Caco-2 (cell line): ENCODE results near the gene TAP2. TPM values are rescaled to one million over a fixed set of nuclear protein-coding genes. Genes with fewer than 3 reads are reported as not detected.

Experiments
- BruUV-seq: library from RNA; stranded (reverse); fragments of 400-500 nt; replicated peaks from 2 replicates; lab custom pipeline; 2021; lab: Mats Ljungman, UMichigan
- CTCF ChIA-PET: fragments of 300-600 bp; sonication (Branson Sonifier 250); formaldehyde crosslinking; loops from one replicate; lab custom pipeline; 2022; ENCODE audit warnings: antibody characterized with exemption; lab: Charles Lee
- POLR2A ChIA-PET: fragments of 300-600 bp; sonication (Branson Sonifier 250); formaldehyde crosslinking; loops from one replicate; lab custom pipeline; 2022; ENCODE audit warnings: antibody characterized with exemption; lab: Charles Lee
- DNase-seq, 2 experiments: peaks; one replicate each; pipeline versions ENCODE4 v3.0.0 to v3.0.0-alpha.2; 2020 to 2022
- H3K27me3 ChIP-seq: replicated peaks from 2 replicates; pipeline ENCODE4 v1.6.0; 2011; ENCODE audit warnings: low read length; ENCODE audit not compliant: control insufficient read depth, insufficient read depth
- H3K36me3 ChIP-seq: 2 replicates; pipeline ENCODE4 v1.5.1; 2011; ENCODE audit warnings: low read length; ENCODE audit not compliant: control insufficient read depth, insufficient read depth
- H3K4me1 ChIP-seq: fragments of 250-450 bp; sonication (Bioruptor Pico); 2 replicates; pipeline ENCODE4 v1.5.1; 2020; ENCODE audit warnings: mild to moderate bottlenecking
- H3K4me3 ChIP-seq: 2 replicates; pipeline ENCODE4 v1.5.1; 2011; ENCODE audit warnings: low read depth, mild to moderate bottlenecking, control low read depth, low read length
- H3K9me3 ChIP-seq: fragments of 250-450 bp; sonication (Bioruptor Pico); 2 replicates; pipeline ENCODE4 v1.5.1; 2020; ENCODE audit warnings: mild to moderate bottlenecking, moderate library complexity
- H3K27ac Mint-ChIP-seq: one replicate; pipeline ENCODE4 v1.8.0; 2022; ENCODE audit warnings: mixed read lengths; ENCODE audit not compliant: unreplicated experiment
- H3K27me3 Mint-ChIP-seq: one replicate; pipeline ENCODE4 v1.8.0; 2022; ENCODE audit warnings: mixed read lengths; ENCODE audit not compliant: insufficient read depth, unreplicated experiment
- H3K36me3 Mint-ChIP-seq: one replicate; pipeline ENCODE4 v1.8.0; 2022; ENCODE audit warnings: mild to moderate bottlenecking, mixed read lengths; ENCODE audit not compliant: insufficient read depth, unreplicated experiment
- H3K4me1 Mint-ChIP-seq: one replicate; pipeline ENCODE4 v1.8.0; 2022; ENCODE audit warnings: low read depth, mixed read lengths; ENCODE audit not compliant: unreplicated experiment
- H3K4me3 Mint-ChIP-seq: one replicate; pipeline ENCODE4 v1.8.0; 2022; ENCODE audit warnings: mild to moderate bottlenecking, moderate library complexity, mixed read lengths; ENCODE audit not compliant: unreplicated experiment
- H3K9me3 Mint-ChIP-seq: one replicate; pipeline ENCODE4 v1.8.0; 2022; ENCODE audit warnings: mixed read lengths; ENCODE audit not compliant: unreplicated experiment
- intact Hi-C: fragments of 100-400 bp; cut with micrococcal nuclease; formaldehyde crosslinking; loops from one replicate; pipeline ENCODE4 v1.10.0; 2022; ENCODE audit not compliant: unreplicated experiment
- total RNA-seq: library from RNA; stranded (reverse); gene quantifications from 2 replicates; pipeline ENCODE4 v1.2.3, GENCODE V29; 2022
- TF ChIP-seq, protein P1 (sequence below), 2 experiments: fragments of 200-600 bp in 1 of 2; IDR thresholded peaks; 1 replicate in 1 of 2; 2 replicates in 1 of 2; pipeline versions ENCODE4 v1.5.1 to v1.8.0; 2011 to 2022; ENCODE audit warnings: antibody characterized with exemption in 1 of 2, control low read depth in 1 of 2, inconsistent platforms in 1 of 2, low read depth in 1 of 2, low read length in 1 of 2, mild to moderate bottlenecking in 1 of 2, moderate library complexity in 1 of 2; ENCODE audit not compliant: insufficient read depth in 1 of 2, severe bottlenecking in 1 of 2, unreplicated experiment in 1 of 2

Gene TAP2
- total RNA-seq, 1 experiment from 2014 or later: 10.3 TPM

GRCh38 chr6:32832535-32832934 is 6.0 kb downstream of the TAP2 start:
- Mint-ChIP-seq H3K36me3 (no peaks in the 10 kb centered on the region), H3K4me1 (peaks cover 8% of the 10 kb centered on the region), H3K27ac (no peak overlapping the region), H3K4me3 (no peak overlapping the region), H3K9me3 (no peaks in the 10 kb centered on the region), H3K27me3 (no peaks in the 10 kb centered on the region)
- TF ChIP-seq, protein P1, sequence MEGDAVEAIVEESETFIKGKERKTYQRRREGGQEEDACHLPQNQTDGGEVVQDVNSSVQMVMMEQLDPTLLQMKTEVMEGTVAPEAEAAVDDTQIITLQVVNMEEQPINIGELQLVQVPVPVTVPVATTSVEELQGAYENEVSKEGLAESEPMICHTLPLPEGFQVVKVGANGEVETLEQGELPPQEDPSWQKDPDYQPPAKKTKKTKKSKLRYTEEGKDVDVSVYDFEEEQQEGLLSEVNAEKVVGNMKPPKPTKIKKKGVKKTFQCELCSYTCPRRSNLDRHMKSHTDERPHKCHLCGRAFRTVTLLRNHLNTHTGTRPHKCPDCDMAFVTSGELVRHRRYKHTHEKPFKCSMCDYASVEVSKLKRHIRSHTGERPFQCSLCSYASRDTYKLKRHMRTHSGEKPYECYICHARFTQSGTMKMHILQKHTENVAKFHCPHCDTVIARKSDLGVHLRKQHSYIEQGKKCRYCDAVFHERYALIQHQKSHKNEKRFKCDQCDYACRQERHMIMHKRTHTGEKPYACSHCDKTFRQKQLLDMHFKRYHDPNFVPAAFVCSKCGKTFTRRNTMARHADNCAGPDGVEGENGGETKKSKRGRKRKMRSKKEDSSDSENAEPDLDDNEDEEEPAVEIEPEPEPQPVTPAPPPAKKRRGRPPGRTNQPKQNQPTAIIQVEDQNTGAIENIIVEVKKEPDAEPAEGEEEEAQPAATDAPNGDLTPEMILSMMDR (IDR thresholded peaks at IDR 0.05; ENCODE audit: insufficient read depth in 1 of 2, low read depth in 1 of 2, low read length in 1 of 2, severe bottlenecking in 1 of 2, unreplicated experiment in 1 of 2): no peak
- Histone ChIP-seq H3K27me3 (no peaks in the 10 kb centered on the region), H3K9me3 (no peaks in the 10 kb centered on the region), H3K4me1 (peaks cover under 1% of the 10 kb centered on the region; the same call in 1 of the 2 replicates), H3K36me3 (no peaks in the 10 kb centered on the region), H3K4me3 (no peak overlapping the region)
- CTCF ChIA-PET: no interaction called here
- POLR2A ChIA-PET: no interaction called here
- no TSS peak for BruUV-seq
- intact Hi-C loops: no loop called here
- no peak for DNase-seq

- no peaks in the 10 kb centered on the region; the same call in 1 of the 2 replicates for H3K27me3 ChIP-seq
- H3K4me1 ChIP-seq: no peaks in the 10 kb centered on the region
- CTCF ChIA-PET: interaction anchor here (0.7 kb wide), 1 partner anchor 37 kb away, joined by 3 read pairs; no protein-coding TSS in a partner anchor
- no peak overlapping the region for H3K4me3 ChIP-seq
- peaks cover 3% of the 10 kb centered on the region for H3K27me3 Mint-ChIP-seq
- H3K9me3 ChIP-seq: no peaks in the 10 kb centered on the region
- POLR2A ChIA-PET: no interaction called here
- no peaks in the 10 kb centered on the region for H3K36me3 Mint-ChIP-seq
- no peaks in the 10 kb centered on the region for H3K4me1 Mint-ChIP-seq
- H3K36me3 ChIP-seq: no peaks in the 10 kb centered on the region
- TF ChIP-seq, protein P1 (IDR thresholded peaks at IDR 0.05; ENCODE audit: insufficient read depth in 1 of 2, low read depth in 1 of 2, low read length in 1 of 2, severe bottlenecking in 1 of 2, unreplicated experiment in 1 of 2): no peak
- H3K4me3 Mint-ChIP-seq: no peak overlapping the region
- intact Hi-C loops: no loop called here
- no peaks in the 10 kb centered on the region for H3K9me3 Mint-ChIP-seq
- no peak for DNase-seq
- no peak overlapping the region for H3K27ac Mint-ChIP-seq
- no TSS peak for BruUV-seq
These were observed 7.6 kb downstream of the TAP2 start for GRCh38 chr6:32830936-32831335.

- Mint-ChIP-seq H3K27ac (no peak overlapping the region), H3K9me3 (no peaks in the 10 kb centered on the region), H3K27me3 (peaks cover 3% of the 10 kb centered on the region), H3K4me3 (no peak overlapping the region), H3K36me3 (no peaks in the 10 kb centered on the region), H3K4me1 (no peaks in the 10 kb centered on the region)
- H3K4me3 ChIP-seq: no peak overlapping the region
- TF ChIP-seq, protein P1 (IDR thresholded peaks at IDR 0.05; ENCODE audit: insufficient read depth in 1 of 2, low read depth in 1 of 2, low read length in 1 of 2, severe bottlenecking in 1 of 2, unreplicated experiment in 1 of 2): no peak
- intact Hi-C loops: no loop called here
- BruUV-seq: no TSS peak
- ChIA-PET POLR2A (no interaction called here), CTCF (no interaction called here)
- H3K9me3 ChIP-seq: no peaks in the 10 kb centered on the region
- H3K4me1 ChIP-seq: no peaks in the 10 kb centered on the region
- H3K36me3 ChIP-seq: no peaks in the 10 kb centered on the region
- no peak for DNase-seq
- no peaks in the 10 kb centered on the region; the same call in 1 of the 2 replicates for H3K27me3 ChIP-seq
These were observed 8.5 kb downstream of the TAP2 start for GRCh38 chr6:32830017-32830416.
